ENCODE data around the gene KRTCAP2.

KRTCAP2 gene

GRCh38 chr1:155175281-155175926 lies 2.3 kb upstream of the KRTCAP2 start:
- Histone ChIP-seq H3K9me3 (ENCODE audit: low read depth, low read length) (no peaks in the 10 kb centered on the region), H3K4me3 (no peak overlapping the region), H3K9ac (ENCODE audit: insufficient read length) (no peak overlapping the region), H3K27ac (no peak overlapping the region), H3K36me3 (ENCODE audit: insufficient read depth, low read length) (peaks cover 15% of the 10 kb centered on the region)
- TF ChIP-seq FOXP2 (optimal IDR thresholded peaks at IDR 0.05; ENCODE audit: control extremely low read depth, extremely low read length, insufficient read depth): no peak
- no peak for TF ChIP-seq POLR2AphosphoS5 (IDR thresholded peaks at IDR 0.05; ENCODE audit: borderline replicate concordance, low read depth, low read length)
- no peak for DNase-seq (ENCODE audit: low read depth, low spot score)

DNA sequence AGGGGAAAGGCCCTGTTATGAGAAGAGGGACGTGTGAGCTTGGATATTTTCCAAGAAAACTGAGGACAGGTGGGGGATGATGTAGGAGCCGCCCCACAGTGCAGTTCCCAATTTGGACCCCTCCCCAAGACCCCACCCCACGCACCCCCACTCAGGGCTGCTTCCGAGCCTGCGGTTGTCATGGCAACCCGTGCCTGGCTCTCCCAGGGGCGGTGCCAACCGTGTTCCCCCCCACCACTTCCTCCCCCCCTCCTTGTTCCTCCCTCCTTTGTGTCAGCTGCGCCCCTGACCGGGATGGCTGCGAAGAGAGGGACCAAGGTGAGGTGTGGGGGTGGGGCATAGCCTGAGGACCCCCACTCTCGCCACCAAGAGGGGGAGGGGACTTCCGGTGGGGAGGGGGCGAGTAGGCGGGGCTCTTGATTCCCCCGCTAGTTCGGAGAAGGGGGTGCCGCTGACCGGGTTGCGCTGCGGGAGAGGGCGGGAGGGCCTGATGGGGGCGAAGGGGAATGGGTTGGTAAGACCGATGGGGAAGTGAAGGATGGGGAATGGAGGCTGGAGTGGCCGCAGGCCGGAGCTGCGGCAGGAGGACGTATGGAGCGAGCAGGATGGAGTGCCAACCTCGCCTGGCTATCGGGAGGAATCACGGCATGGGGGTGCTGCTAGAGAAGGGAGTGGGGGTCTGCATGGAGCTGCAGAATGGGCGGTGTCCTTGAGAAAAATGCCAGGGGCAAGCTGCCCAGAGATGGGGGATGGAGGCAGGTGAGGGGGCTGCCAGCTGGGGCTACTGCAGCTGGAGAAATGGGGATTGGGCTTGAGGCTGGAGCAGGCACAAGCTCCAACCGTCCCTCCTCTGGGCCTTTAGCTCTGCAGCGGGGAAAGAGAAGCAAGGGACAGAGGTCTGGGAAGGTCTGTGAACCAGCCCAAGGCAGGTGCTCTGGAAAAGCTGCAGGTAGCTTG lies 1.5 kb upstream of the KRTCAP2 start:
- no peak for DNase-seq (ENCODE audit: low read depth, low spot score)
- H3K4me3 ChIP-seq: peak overlapping the region; percentile 92
- peaks cover 14% of the 10 kb centered on the region for H3K36me3 ChIP-seq (ENCODE audit: insufficient read depth, low read length)
- H3K9ac ChIP-seq (ENCODE audit: insufficient read length): no peak overlapping the region
- no peaks in the 10 kb centered on the region for H3K9me3 ChIP-seq (ENCODE audit: low read depth, low read length)
- TF ChIP-seq EZH2 (IDR thresholded peaks at IDR 0.05) (no peak), FOXP2 (optimal IDR thresholded peaks at IDR 0.05; ENCODE audit: control extremely low read depth, extremely low read length, insufficient read depth) (no peak), POLR2AphosphoS5 (IDR thresholded peaks at IDR 0.05; ENCODE audit: borderline replicate concordance, low read depth, low read length) (no peak)
- no peak overlapping the region for H3K27ac ChIP-seq

- Histone ChIP-seq H3K27ac (peak within 1 kb of the TSS; percentile 93), H3K9ac (ENCODE audit: insufficient read length) (peak within 1 kb of the TSS; percentile 92), H3K9me3 (ENCODE audit: low read depth, low read length) (no peaks in the 10 kb centered on the region), H3K36me3 (ENCODE audit: insufficient read depth, low read length) (peaks cover 14% of the 10 kb centered on the region), H3K4me3 (peak within 1 kb of the TSS; percentile 92)
- DNase-seq (ENCODE audit: low read depth, low spot score): no peak
- TF ChIP-seq POLR2AphosphoS5 (IDR thresholded peaks at IDR 0.05; ENCODE audit: borderline replicate concordance, low read depth, low read length): 0 out of 2 replicates have a peak, but pooled peaks have one; percentile 9
- no peak for TF ChIP-seq EZH2 (IDR thresholded peaks at IDR 0.05)
These were observed 597 bp upstream of the KRTCAP2 start, which contains the start of gene TRIM46 for GRCh38 chr1:155173478-155174323. Gene TRIM46 (plus strand): TSS chr1:155173849. CDS start chr1:155173967, 118 bp downstream.

DNA sequence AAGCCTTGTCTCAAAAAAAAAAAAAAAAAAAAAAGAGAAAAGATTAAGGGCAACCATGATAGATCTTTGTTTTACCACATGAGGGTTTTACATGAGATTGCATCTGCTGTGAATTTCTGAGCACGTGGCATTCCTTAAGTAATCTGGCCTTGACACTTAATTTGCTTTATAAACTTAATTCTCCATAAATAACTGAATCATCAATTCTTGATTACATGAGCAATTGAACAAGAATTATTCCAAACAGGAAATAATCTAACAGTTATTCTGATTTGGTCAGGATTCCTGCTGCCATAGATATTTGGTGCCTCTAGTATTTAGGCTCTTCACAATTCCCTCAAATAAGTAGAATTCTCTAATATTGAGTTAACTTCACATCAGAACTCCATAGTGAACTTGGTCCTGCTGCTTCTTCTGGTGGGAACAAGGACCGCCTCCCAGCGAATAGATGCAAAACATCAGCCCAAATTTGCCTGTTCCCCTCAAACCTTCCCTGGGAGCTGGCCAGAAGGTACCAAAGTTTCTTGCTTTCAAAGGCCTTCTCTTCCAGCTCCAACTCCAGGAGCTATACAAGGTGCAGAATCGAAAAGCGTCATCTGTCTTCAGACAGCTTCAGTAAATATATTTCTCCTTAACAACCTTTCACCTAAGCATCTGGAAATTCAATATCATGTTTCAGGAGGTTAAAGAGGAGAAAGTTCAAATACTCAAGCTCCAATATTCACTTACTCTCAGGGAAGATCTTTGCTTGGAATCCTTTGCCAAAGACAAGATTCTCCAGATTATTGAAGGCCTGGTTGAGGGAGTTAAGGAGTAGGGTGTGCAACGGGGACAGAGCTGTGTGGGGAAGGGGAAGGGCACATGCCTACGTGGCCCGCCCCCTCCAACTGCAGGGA lies 1.0 kb downstream of the KRTCAP2 start:
- peak overlapping the region; percentile 92 for H3K9ac ChIP-seq (ENCODE audit: insufficient read length)
- no peak for DNase-seq (ENCODE audit: low read depth, low spot score)
- peak overlapping the region; percentile 92 for H3K4me3 ChIP-seq
- 0 out of 2 replicates have a peak overlapping the region, but pooled peaks have one; percentile 34 for H3K27ac ChIP-seq
- H3K9me3 ChIP-seq (ENCODE audit: low read depth, low read length): no peaks in the 10 kb centered on the region
- TF ChIP-seq FOXP2 (optimal IDR thresholded peaks at IDR 0.05; ENCODE audit: control extremely low read depth, extremely low read length, insufficient read depth): no peak
- TF ChIP-seq EZH2 (IDR thresholded peaks at IDR 0.05): no peak
- no peak for TF ChIP-seq POLR2AphosphoS5 (IDR thresholded peaks at IDR 0.05; ENCODE audit: borderline replicate concordance, low read depth, low read length)
- peaks cover 9% of the 10 kb centered on the region for H3K36me3 ChIP-seq (ENCODE audit: insufficient read depth, low read length)

DNA sequence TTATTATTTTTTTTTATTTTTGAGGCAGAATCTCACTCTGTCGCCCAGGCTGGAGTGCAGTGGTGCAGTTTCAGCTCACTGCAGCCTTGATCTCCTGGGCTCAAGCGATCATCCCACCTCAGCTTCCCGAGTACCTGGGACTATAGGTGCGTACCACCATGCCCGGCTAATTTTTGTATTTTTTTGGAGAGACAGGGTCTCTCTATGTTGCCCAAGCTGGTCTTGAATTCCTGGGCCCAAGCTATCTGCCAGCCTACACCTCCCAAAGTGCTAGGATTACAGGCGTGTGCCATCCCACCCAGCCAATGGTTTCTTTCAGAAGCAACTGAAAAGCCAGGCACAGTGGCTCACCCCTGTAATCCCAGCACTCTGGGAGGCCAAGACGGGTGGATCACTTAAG lies 2.3 kb downstream of the KRTCAP2 start:
- no peaks in the 10 kb centered on the region for H3K9me3 ChIP-seq (ENCODE audit: low read depth, low read length)
- no peak for DNase-seq (ENCODE audit: low read depth, low spot score)
- H3K36me3 ChIP-seq (ENCODE audit: insufficient read depth, low read length): peaks cover 6% of the 10 kb centered on the region
- no peak overlapping the region for H3K9ac ChIP-seq (ENCODE audit: insufficient read length)
- H3K27ac ChIP-seq: no peak overlapping the region
- no peak overlapping the region for H3K4me3 ChIP-seq
- TF ChIP-seq FOXP2 (optimal IDR thresholded peaks at IDR 0.05; ENCODE audit: control extremely low read depth, extremely low read length, insufficient read depth) (no peak), EZH2 (IDR thresholded peaks at IDR 0.05) (no peak), POLR2AphosphoS5 (IDR thresholded peaks at IDR 0.05; ENCODE audit: borderline replicate concordance, low read depth, low read length) (no peak)

DNA sequence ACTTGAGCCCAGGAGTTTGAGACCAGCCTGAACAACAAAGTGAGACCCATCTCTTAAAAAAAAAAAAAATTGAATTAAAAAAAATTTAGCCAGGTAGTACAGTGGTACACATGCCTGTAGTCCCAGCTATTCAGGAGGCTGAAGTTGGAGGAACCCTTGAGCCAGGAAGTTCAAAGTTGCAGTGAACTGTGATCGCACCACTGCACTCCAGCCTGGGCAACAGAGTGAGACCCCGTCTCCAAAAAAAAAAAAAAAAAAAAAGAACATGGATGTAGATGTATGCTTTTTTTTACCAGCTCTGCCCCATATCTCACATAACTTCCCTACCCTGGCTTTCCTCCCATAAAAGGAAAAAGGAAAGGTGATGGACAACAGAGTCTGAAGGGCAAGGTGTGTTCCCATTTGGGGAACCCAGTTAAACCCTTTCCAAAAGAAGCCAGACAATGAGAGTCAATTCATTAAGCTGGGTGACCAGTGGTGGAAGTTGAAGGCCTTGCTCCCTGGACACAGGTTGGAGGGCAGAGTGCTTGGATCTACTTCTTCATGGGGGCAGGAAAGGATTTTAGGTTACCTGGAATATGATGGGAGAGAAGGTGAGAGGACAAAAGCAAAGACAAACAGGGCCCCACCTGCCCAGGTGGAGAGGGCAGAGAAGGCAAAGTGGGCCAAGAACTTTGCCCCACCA lies 2.9 kb downstream of the KRTCAP2 start:
- no peak for DNase-seq (ENCODE audit: low read depth, low spot score)
- peaks cover 6% of the 10 kb centered on the region for H3K36me3 ChIP-seq (ENCODE audit: insufficient read depth, low read length)
- no peak overlapping the region for H3K27ac ChIP-seq
- H3K9ac ChIP-seq (ENCODE audit: insufficient read length): no peak overlapping the region
- TF ChIP-seq EZH2 (IDR thresholded peaks at IDR 0.05) (no peak), FOXP2 (optimal IDR thresholded peaks at IDR 0.05; ENCODE audit: control extremely low read depth, extremely low read length, insufficient read depth) (no peak), POLR2AphosphoS5 (IDR thresholded peaks at IDR 0.05; ENCODE audit: borderline replicate concordance, low read depth, low read length) (no peak)
- no peaks in the 10 kb centered on the region for H3K9me3 ChIP-seq (ENCODE audit: low read depth, low read length)
- H3K4me3 ChIP-seq: no peak overlapping the region

DNA sequence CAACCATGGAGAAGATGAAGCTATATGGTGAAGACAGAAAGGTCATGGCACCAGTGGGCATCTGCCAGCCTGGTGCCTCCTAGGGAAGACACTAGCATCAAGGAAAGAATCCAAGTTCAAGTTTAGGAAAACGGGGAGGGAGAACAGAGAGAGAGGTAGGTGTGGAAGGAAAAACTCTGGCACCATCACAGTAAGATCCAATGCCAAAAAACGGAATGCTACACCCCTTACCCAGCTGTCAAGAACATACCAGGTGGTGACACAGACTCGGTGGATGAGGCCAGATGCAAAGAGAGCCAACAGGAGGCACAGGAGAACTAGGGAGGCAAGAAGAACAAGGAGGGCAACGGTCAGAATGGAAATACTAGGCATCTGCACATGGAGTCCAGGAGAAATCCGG lies 3.6 kb downstream of the KRTCAP2 start:
- H3K4me3 ChIP-seq: no peak overlapping the region
- DNase-seq (ENCODE audit: low read depth, low spot score): no peak
- H3K27ac ChIP-seq: no peak overlapping the region
- no peaks in the 10 kb centered on the region for H3K9me3 ChIP-seq (ENCODE audit: low read depth, low read length)
- no peak overlapping the region for H3K9ac ChIP-seq (ENCODE audit: insufficient read length)
- TF ChIP-seq FOXP2 (optimal IDR thresholded peaks at IDR 0.05; ENCODE audit: control extremely low read depth, extremely low read length, insufficient read depth) (no peak), POLR2AphosphoS5 (IDR thresholded peaks at IDR 0.05; ENCODE audit: borderline replicate concordance, low read depth, low read length) (no peak), EZH2 (IDR thresholded peaks at IDR 0.05) (no peak)
- peaks cover 6% of the 10 kb centered on the region for H3K36me3 ChIP-seq (ENCODE audit: insufficient read depth, low read length)
